ENCODE measurements around the gene INHA. TPM values are rescaled to one million over a fixed set of nuclear protein-coding genes. Genes with fewer than 3 reads are reported as not detected.
A peak's percentile ranks its signal among the peaks of the same experiment; 100 is the strongest.

Gene INHA
- total RNA-seq, 2 experiments from 2014 or later = not detected

DNA sequence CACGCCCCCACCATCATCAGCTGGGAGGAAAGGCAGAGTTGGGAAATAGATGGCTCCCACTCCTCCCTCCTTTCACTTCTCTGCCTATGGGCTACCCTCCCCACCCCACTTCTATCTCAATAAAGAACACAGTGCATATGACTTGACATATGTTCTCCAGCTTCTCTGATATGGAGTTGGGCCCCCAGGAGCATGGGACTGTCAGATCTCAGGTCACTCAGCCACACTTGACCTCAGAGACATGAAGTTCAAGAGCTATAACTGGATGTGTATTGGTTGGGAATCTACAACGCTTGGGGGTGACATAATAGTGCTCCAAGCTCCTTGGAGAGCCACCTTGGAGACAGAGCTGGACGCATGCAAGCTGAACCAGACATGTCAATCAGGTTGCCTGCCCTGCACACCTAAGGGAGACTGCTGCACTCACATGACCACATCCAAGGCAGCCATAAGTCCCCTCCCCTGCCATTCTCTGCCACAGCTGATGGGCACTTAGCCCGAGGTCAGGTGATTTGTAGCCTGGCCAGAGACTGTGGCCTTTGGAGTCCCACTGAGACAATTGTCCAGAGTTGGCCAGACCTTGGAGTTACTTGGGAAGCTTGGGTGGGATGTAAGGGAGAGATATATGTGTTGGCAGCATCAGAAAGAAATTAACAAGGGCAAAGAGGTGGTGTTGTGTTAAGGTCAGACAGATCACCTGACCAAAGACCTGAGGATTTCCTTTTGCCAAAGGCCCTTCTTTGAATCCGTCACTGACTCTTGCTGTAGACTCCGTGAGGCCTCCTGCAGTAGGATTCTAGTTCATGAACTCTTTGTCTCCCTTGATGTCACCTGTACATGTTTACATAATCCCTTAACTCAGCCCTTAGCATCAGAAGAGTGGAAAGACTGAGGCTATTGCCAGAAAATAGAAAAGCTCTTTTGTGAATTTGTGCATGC lies 3.7 kb downstream of the INHA start:
- CTCF ChIA-PET = no interaction called here
- no peaks in the 10 kb centered on the region for H3K9me3 Mint-ChIP-seq
- H3K27me3 Mint-ChIP-seq = peaks cover 31% of the 10 kb centered on the region
- no peak for DNase-seq
- no peak overlapping the region for H3K4me3 Mint-ChIP-seq
- H3K36me3 Mint-ChIP-seq (ENCODE audit: low read depth) = no peaks in the 10 kb centered on the region
- H3K4me1 Mint-ChIP-seq = no peaks in the 10 kb centered on the region
- H3K27ac Mint-ChIP-seq = no peak overlapping the region
- POLR2A ChIA-PET = no interaction called here

DNA sequence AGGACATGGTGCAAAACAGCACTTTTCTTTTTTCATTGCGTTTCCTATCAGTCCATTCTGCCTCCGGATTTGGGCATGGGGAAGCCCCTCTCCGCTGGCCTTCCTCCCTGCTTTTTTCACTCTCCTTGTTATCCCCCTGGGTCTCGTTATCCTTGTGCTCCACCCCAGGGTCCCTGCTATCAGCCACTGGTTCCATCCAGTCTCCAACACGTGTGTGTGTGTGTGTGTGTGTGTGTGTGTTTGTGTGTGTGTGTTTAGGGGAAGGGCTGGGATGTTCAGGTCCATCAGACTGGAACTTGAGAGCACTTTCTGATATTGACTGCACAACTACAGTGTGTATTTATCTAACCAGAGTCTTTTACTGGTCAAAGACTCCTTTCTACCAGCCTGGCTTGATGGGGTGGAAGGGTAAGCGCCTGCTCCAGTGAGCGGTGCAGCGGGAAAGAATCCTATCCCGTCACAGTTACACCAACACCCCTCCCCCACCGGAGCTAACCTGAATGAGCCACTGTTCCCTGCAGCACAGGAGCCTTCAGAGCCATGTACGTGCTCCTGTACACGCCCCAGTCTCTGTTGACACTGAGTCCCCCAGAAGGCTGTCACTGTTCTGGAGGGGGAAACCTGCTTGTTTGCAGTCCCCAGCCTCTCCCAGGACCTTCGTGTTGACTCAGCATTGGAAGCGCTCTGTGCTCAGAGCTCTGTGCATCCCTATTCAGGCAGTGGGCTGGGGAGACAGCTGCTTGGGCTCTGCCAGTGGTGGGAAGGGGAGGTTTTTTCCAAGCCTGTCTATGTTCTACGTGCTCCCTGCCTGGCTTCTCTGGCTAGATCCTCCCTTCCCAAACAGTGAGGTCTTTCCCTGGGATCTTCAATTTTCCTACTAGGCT lies 4.6 kb downstream of the INHA start:
- Mint-ChIP-seq H3K27me3 (peaks cover 30% of the 10 kb centered on the region), H3K36me3 (ENCODE audit: low read depth) (no peaks in the 10 kb centered on the region), H3K27ac (no peak overlapping the region), H3K9me3 (no peaks in the 10 kb centered on the region), H3K4me3 (no peak overlapping the region), H3K4me1 (no peaks in the 10 kb centered on the region)
- no peak for DNase-seq
- ChIA-PET CTCF (interaction anchor here (1.2 kb wide), 1 partner anchor 174 kb away, joined by 3 read pairs; no protein-coding TSS in a partner anchor), POLR2A (no interaction called here)

DNA sequence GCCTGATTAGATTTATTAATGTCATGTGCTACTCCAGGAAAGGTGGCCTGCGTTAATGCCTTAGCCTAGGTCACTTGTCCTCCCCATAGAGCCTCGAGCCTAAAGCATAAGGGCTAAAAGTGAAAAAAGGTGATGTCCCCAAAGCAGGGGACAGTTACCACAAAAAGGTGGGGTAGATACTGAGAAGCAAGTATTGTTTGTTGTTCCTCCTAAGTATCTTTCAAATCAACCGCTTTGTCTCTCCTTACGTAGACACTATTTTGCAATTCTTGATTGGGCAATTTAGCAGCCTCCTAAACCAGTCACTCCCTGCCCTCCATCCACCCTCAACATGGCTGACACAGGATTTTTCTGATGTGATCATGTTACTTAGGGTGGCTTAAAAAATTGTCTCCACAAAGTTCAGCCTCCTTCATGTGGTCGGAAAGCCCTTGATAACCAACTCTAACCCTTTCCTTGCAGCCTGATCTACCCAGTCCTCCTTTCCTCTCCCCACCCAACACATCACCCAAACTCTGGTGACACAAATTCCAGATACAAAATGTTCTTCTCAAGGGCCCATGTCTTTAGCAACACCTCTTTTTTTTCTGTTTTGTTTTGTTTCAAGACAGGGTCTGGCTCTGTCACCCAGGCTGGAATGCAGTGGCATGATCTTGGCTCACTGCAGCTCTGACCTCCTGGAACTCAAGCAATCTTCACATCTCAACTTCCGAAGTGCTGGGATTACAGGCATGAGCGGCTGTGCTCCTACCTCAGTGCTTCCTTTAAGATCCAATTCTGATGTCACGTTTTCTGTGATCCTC lies 6.9 kb downstream of the INHA start:
- H3K27ac Mint-ChIP-seq = no peak overlapping the region
- H3K4me1 Mint-ChIP-seq = no peaks in the 10 kb centered on the region
- H3K27me3 Mint-ChIP-seq = peaks cover 14% of the 10 kb centered on the region
- no peaks in the 10 kb centered on the region for H3K36me3 Mint-ChIP-seq (ENCODE audit: low read depth)
- no peaks in the 10 kb centered on the region for H3K9me3 Mint-ChIP-seq
- DNase-seq = no peak
- no peak overlapping the region for H3K4me3 Mint-ChIP-seq
- CTCF ChIA-PET = no interaction called here
- POLR2A ChIA-PET = no interaction called here

GRCh38 chr2:219581346-219581745 lies 9.2 kb downstream of the INHA start:
- CTCF ChIA-PET = no interaction called here
- Mint-ChIP-seq H3K4me3 (no peak overlapping the region), H3K9me3 (no peaks in the 10 kb centered on the region), H3K36me3 (ENCODE audit: low read depth) (no peaks in the 10 kb centered on the region), H3K4me1 (no peaks in the 10 kb centered on the region), H3K27ac (no peak overlapping the region), H3K27me3 (peaks cover 12% of the 10 kb centered on the region)
- DNase-seq = no peak
- POLR2A ChIA-PET = no interaction called here

DNA sequence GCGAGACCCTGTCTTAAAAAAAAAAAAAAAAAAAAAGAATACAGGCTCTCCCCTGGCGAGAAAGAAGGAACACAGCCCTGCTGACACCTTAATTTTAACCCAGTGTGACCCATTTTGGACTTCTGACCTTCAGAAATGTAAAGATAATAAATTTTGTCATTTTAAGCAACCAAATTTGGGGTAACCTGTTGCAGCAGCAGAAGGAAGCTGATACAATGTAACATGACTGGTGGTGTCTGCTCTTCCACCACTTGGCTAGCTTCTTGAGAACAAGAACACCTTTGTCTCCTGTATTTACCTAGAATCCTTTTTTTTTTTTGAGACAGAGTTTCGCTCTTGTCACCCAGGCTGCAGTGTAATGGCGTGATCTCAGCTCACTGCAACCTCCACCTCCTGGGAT lies 19.0 kb downstream of the INHA start:
- Mint-ChIP-seq H3K9me3 (no peaks in the 10 kb centered on the region), H3K27ac (no peak overlapping the region), H3K4me3 (no peak overlapping the region), H3K4me1 (no peaks in the 10 kb centered on the region), H3K27me3 (peaks cover 13% of the 10 kb centered on the region), H3K36me3 (ENCODE audit: low read depth) (no peaks in the 10 kb centered on the region)
- ChIA-PET POLR2A (no interaction called here), CTCF (interaction anchor here (0.6 kb wide), 1 partner anchor 471 kb away, joined by 4 read pairs; no protein-coding TSS in a partner anchor)
- DNase-seq = no peak

GRCh38 chr2:219592736-219593135 lies 20.6 kb downstream of the INHA start:
- no peak overlapping the region for H3K4me3 Mint-ChIP-seq
- no peaks in the 10 kb centered on the region for H3K36me3 Mint-ChIP-seq (ENCODE audit: low read depth)
- H3K27me3 Mint-ChIP-seq = peaks cover 12% of the 10 kb centered on the region
- ChIA-PET CTCF (interaction anchor here (1.2 kb wide), 1 partner anchor 52 kb away, joined by 4 read pairs; no protein-coding TSS in a partner anchor), POLR2A (no interaction called here)
- H3K9me3 Mint-ChIP-seq = no peaks in the 10 kb centered on the region
- peaks cover 8% of the 10 kb centered on the region for H3K4me1 Mint-ChIP-seq
- no peak for DNase-seq
- no peak overlapping the region for H3K27ac Mint-ChIP-seq

- POLR2A ChIA-PET = no interaction called here
- Mint-ChIP-seq H3K27me3 (peaks cover 12% of the 10 kb centered on the region), H3K36me3 (ENCODE audit: low read depth) (no peaks in the 10 kb centered on the region), H3K4me1 (peaks cover 11% of the 10 kb centered on the region), H3K9me3 (no peaks in the 10 kb centered on the region), H3K4me3 (no peak overlapping the region), H3K27ac (no peak overlapping the region)
- DNase-seq = no peak
- CTCF ChIA-PET = interaction anchor here (1.2 kb wide), 1 partner anchor 52 kb away, joined by 4 read pairs; no protein-coding TSS in a partner anchor
These were observed 21.0 kb downstream of the INHA start for GRCh38 chr2:219593154-219593553.

DNA sequence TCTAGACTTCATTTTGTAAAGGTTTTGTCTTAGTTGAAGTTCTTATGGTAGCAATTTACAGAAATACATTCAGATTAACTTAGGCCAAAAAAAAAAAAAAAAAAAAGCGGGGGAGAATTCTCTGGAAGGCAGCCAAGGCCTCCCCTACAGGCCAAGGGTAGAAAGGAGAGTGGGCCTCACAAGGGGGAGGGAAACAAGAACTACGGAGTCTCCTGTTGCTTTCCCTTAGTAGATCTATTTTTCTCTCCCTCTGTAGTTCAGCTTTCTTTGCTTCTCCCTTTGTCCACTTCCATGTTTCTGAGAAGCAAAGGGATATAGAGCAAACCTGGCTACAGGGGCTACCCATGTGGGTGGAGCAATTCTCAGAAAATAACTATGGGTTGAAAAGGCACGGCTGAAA lies 23.1 kb downstream of the INHA start:
- no peak for DNase-seq
- POLR2A ChIA-PET = interaction anchor here (0.8 to 1.0 kb wide), 2 partner anchors 11 to 97 kb away, joined by 3 read pairs; partner anchors contain the start of gene GMPPA
- H3K27ac Mint-ChIP-seq = no peak overlapping the region
- no peaks in the 10 kb centered on the region for H3K9me3 Mint-ChIP-seq
- peaks cover 24% of the 10 kb centered on the region for H3K4me1 Mint-ChIP-seq
- CTCF ChIA-PET = interaction anchor here (0.7 to 2.9 kb wide), 4 partner anchors 35 to 1854 kb away, joined by 3 to 21 read pairs (median 4); partner anchors contain the start of genes CHPF and TMEM198
- H3K27me3 Mint-ChIP-seq = peaks cover 12% of the 10 kb centered on the region
- H3K36me3 Mint-ChIP-seq (ENCODE audit: low read depth) = no peaks in the 10 kb centered on the region
- no peak overlapping the region for H3K4me3 Mint-ChIP-seq

DNA sequence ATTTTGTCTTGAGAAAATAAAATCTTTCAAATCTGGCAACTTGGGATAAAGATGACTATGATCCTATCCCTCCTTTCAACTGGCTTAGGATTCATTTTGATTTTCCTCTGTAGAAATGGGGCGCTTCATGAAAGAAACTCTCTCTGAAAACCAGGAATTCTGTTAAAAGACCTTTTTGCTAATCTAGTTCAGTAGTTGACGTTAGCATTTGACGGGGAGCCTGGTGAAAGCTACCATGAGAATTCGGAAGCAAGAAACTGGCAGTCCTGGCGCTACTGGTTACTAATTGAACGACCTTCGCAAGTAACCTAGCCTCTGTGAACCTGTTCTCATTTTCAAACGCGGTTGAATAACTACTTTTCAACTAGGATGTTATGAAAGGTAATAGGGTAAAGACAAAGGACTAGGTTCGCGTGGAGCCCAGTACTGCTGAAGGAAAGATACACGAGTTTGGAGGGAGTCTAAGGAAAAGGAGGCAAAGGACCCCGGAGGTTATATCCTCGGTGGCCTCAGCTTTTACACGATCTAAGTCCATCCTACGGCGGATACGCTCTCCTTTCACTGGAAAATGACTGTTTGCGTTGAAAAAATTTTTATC lies 24.9 kb downstream of the INHA start:
- Mint-ChIP-seq H3K4me3 (peak overlapping the region; percentile 96), H3K4me1 (peaks cover 24% of the 10 kb centered on the region), H3K9me3 (no peaks in the 10 kb centered on the region), H3K27me3 (peaks cover 12% of the 10 kb centered on the region), H3K36me3 (ENCODE audit: low read depth) (no peaks in the 10 kb centered on the region), H3K27ac (peak overlapping the region; percentile 89)
- DNase-seq = no peak
- POLR2A ChIA-PET = interaction anchor here (0.9 to 1.2 kb wide), 5 partner anchors 15 to 391 kb away, joined by 3 to 5 read pairs (median 3); partner anchors contain the start of genes CHPF, OBSL1 and TMEM198
- CTCF ChIA-PET = interaction anchor here (1.1 to 2.9 kb wide), 3 partner anchors 46 to 55 kb away, joined by 3 to 21 read pairs (median 4); partner anchors contain the start of genes CHPF and TMEM198

GRCh38 chr2:219597552-219598307 lies 25.6 kb downstream of the INHA start, which contains the start of gene STK11IP:
TSS of gene STK11IP (plus strand) at chr2:219597857. CDS start at chr2:219598120, 263 bp downstream.
- Mint-ChIP-seq H3K4me3 (peak within 1 kb of the TSS; percentile 96), H3K4me1 (peaks cover 24% of the 10 kb centered on the region), H3K27ac (peak within 1 kb of the TSS; percentile 89), H3K27me3 (peaks cover 10% of the 10 kb centered on the region), H3K36me3 (ENCODE audit: low read depth) (no peaks in the 10 kb centered on the region), H3K9me3 (no peaks in the 10 kb centered on the region)
- CTCF ChIA-PET = interaction anchor here (0.9 to 2.9 kb wide), 3 partner anchors 37 to 55 kb away, joined by 3 to 21 read pairs (median 3); partner anchors contain the start of genes CHPF and TMEM198
- DNase-seq = peak; percentile 94
- POLR2A ChIA-PET = interaction anchor here (0.6 to 1.2 kb wide), 6 partner anchors 14 to 392 kb away, joined by 3 to 5 read pairs (median 3); partner anchors contain the start of genes CHPF, OBSL1 and TMEM198
